Loucy (cell line): ENCODE measurements around the gene CCDC122.

Source experiments
- H2AFZ ChIP-seq: fragments of 200-600 bp; sonication (generic); 2 replicates; pipeline ENCODE4 v1.6.0; 2016; ENCODE audit warnings: antibody characterized with exemption, mild to moderate bottlenecking, low read length, moderate library complexity
- H3F3A ChIP-seq: fragments of 200-600 bp; 2 replicates; pipeline ENCODE4 v1.6.0; 2016; ENCODE audit warnings: antibody characterized with exemption, low read depth, mild to moderate bottlenecking
- H3K27me3 ChIP-seq: fragments of 200-600 bp; sonication (generic); 2 replicates; pipeline ENCODE4 v1.6.1; 2014; ENCODE audit warnings: low read length, mild to moderate bottlenecking; ENCODE audit not compliant: insufficient read depth, poor library complexity, severe bottlenecking
- H3K36me3 ChIP-seq: fragments of 200-600 bp; sonication (generic); 2 replicates; pipeline ENCODE4 v1.6.1; 2016; ENCODE audit warnings: low read length; ENCODE audit not compliant: insufficient read depth
- H3K4me1 ChIP-seq: fragments of 200-600 bp; sonication (generic); 2 replicates; pipeline ENCODE4 v1.5.1; 2014; ENCODE audit warnings: low read length, mild to moderate bottlenecking; ENCODE audit not compliant: insufficient read depth, poor library complexity, severe bottlenecking
- H3K4me2 ChIP-seq: fragments of 200-600 bp; sonication (generic); 2 replicates; pipeline ENCODE4 v1.6.0; 2014; ENCODE audit warnings: antibody characterized with exemption, low read length, low read depth, mild to moderate bottlenecking; ENCODE audit not compliant: poor library complexity, severe bottlenecking
- H3K4me3 ChIP-seq: fragments of 200-600 bp; sonication (generic); 2 replicates; pipeline ENCODE4 v1.5.1; 2014; ENCODE audit warnings: low read length, mild to moderate bottlenecking, mixed read lengths; ENCODE audit not compliant: poor library complexity, severe bottlenecking
- H3K79me2 ChIP-seq: fragments of 200-600 bp; sonication (generic); 2 replicates; pipeline ENCODE4 v1.6.1; 2014; ENCODE audit warnings: low read length; ENCODE audit not compliant: insufficient read depth
- H3K9ac ChIP-seq: fragments of 200-600 bp; sonication (generic); 2 replicates; pipeline ENCODE4 v1.6.0; 2014; ENCODE audit warnings: mild to moderate bottlenecking, low read depth, low read length, moderate library complexity; ENCODE audit not compliant: poor library complexity, severe bottlenecking
- H3K9me2 ChIP-seq: fragments of 200-600 bp; sonication (generic); replicated peaks from 2 replicates; pipeline ENCODE4 v1.6.1; 2016; ENCODE audit warnings: low read depth, low read length, mixed read lengths
- H3K9me3 ChIP-seq: fragments of 200-600 bp; sonication (generic); 2 replicates; pipeline ENCODE4 v1.6.1; 2014; ENCODE audit warnings: mild to moderate bottlenecking, antibody characterized with exemption, low read length, low read depth; ENCODE audit not compliant: insufficient read depth
- H4K20me1 ChIP-seq: fragments of 200-600 bp; sonication (generic); 2 replicates; pipeline ENCODE4 v1.6.0; 2014; ENCODE audit warnings: antibody characterized with exemption, low read length, mild to moderate bottlenecking; ENCODE audit not compliant: insufficient read depth, poor library complexity, severe bottlenecking
- CTCF ChIP-seq: fragments of 200-600 bp; sonication (generic); conservative IDR thresholded peaks from 2 replicates; pipeline ENCODE4 v1.5.1; 2014; ENCODE audit warnings: mild to moderate bottlenecking, antibody characterized with exemption, low read length
- EZH2phosphoT487 ChIP-seq: fragments of 200-600 bp; IDR thresholded peaks from 2 replicates; pipeline ENCODE4 v1.6.1; 2018; ENCODE audit warnings: antibody characterized with exemption, mild to moderate bottlenecking, moderate library complexity, borderline replicate concordance

Gene CCDC122

GRCh38 chr13:43878892-43879754, at the start of gene CCDC122:
Gene CCDC122 (minus strand): TSS chr13:43879740. CDS start chr13:43869376, 10,364 bp downstream.
- Histone ChIP-seq H3K36me3 (no peaks in the 10 kb centered on the region), H3K9ac (peak within 1 kb of the TSS; percentile 92), H3K4me3 (peak within 1 kb of the TSS; percentile 89), H3K9me2 (no peaks in the 10 kb centered on the region), H3K9me3 (no peaks in the 10 kb centered on the region), H3K79me2 (no peaks in the 10 kb centered on the region), H4K20me1 (no peaks in the 10 kb centered on the region), H2AFZ (peak within 1 kb of the TSS; percentile 92), H3K4me1 (peaks cover 18% of the 10 kb centered on the region), H3K4me2 (peak within 1 kb of the TSS; percentile 72), H3K27me3 (no peaks in the 10 kb centered on the region), H3F3A (no peaks in the 10 kb centered on the region; the same call in none of the 2 replicates)
- TF ChIP-seq CTCF (no peak), EZH2phosphoT487 (no peak)

GRCh38 chr13:43924549-43925245, 45.2 kb upstream of the CCDC122 start:
- no peaks in the 10 kb centered on the region for H3K36me3 ChIP-seq
- H3K9ac ChIP-seq = no peak overlapping the region
- H3K79me2 ChIP-seq = no peaks in the 10 kb centered on the region
- H3K9me2 ChIP-seq = no peaks in the 10 kb centered on the region
- H3K4me3 ChIP-seq = no peak overlapping the region
- no peak for TF ChIP-seq CTCF
- no peak overlapping the region for H2AFZ ChIP-seq
- no peaks in the 10 kb centered on the region for H3K4me1 ChIP-seq
- H4K20me1 ChIP-seq = no peaks in the 10 kb centered on the region
- H3K4me2 ChIP-seq = no peak overlapping the region
- H3F3A ChIP-seq = no peaks in the 10 kb centered on the region
- H3K9me3 ChIP-seq = no peaks in the 10 kb centered on the region
- H3K27me3 ChIP-seq = no peaks in the 10 kb centered on the region

GRCh38 chr13:43920965-43921674, 41.6 kb upstream of the CCDC122 start:
- Histone ChIP-seq H3F3A (no peaks in the 10 kb centered on the region), H3K4me2 (no peak overlapping the region), H2AFZ (no peak overlapping the region), H3K9me3 (no peaks in the 10 kb centered on the region), H3K9ac (no peak overlapping the region), H3K79me2 (no peaks in the 10 kb centered on the region), H4K20me1 (no peaks in the 10 kb centered on the region), H3K4me3 (no peak overlapping the region), H3K36me3 (no peaks in the 10 kb centered on the region), H3K4me1 (no peaks in the 10 kb centered on the region), H3K9me2 (no peaks in the 10 kb centered on the region), H3K27me3 (no peaks in the 10 kb centered on the region)
- TF ChIP-seq EZH2phosphoT487 (no peak), CTCF (no peak)
